MM.1S (cell line): ENCODE measurements around the gene INTS11.

Experiments
- DNase-seq: peaks from one replicate; pipeline ENCODE4 v3.0.0-alpha.2; 2015
- H2AFZ ChIP-seq: fragments of 300-600 bp; sonication (generic); 2 replicates; pipeline ENCODE4 v1.6.0; 2016; ENCODE audit warnings: antibody characterized with exemption, low read length
- H3F3A ChIP-seq: fragments of 300-600 bp; sonication (generic); 2 replicates; pipeline ENCODE4 v1.6.1; 2016; ENCODE audit warnings: mild to moderate bottlenecking, antibody characterized with exemption, low read length, moderate library complexity, mixed read lengths; ENCODE audit not compliant: insufficient read depth
- H3K27ac ChIP-seq: fragments of 300-600 bp; sonication (generic); 2 replicates; pipeline ENCODE4 v1.5.1; 2016; ENCODE audit warnings: mild to moderate bottlenecking, low read length
- H3K27me3 ChIP-seq: fragments of 300-600 bp; sonication (generic); replicated peaks from 2 replicates; pipeline ENCODE4 v1.6.0; 2016; ENCODE audit warnings: low read length; ENCODE audit not compliant: insufficient read depth
- H3K36me3 ChIP-seq: fragments of 300-600 bp; sonication (generic); replicated peaks from 2 replicates; pipeline ENCODE4 v1.6.1; 2016; ENCODE audit warnings: mild to moderate bottlenecking, low read length, mixed read lengths; ENCODE audit not compliant: insufficient read depth
- H3K4me1 ChIP-seq: fragments of 300-600 bp; sonication (generic); 2 replicates; pipeline ENCODE4 v1.6.1; 2016; ENCODE audit warnings: low read length, mixed read lengths
- H3K4me2 ChIP-seq: fragments of 300-600 bp; sonication (generic); 2 replicates; pipeline ENCODE4 v1.6.0; 2016; ENCODE audit warnings: low read depth, low read length
- H3K4me3 ChIP-seq: fragments of 300-600 bp; sonication (generic); 2 replicates; pipeline ENCODE4 v1.5.1; 2016; ENCODE audit warnings: low read length, mixed read lengths
- H3K79me2 ChIP-seq: fragments of 300-600 bp; sonication (generic); 2 replicates; pipeline ENCODE4 v1.6.1; 2016; ENCODE audit warnings: mixed run types, low read length, mixed read lengths
- H3K9ac ChIP-seq: fragments of 300-600 bp; sonication (generic); 2 replicates; pipeline ENCODE4 v1.6.1; 2016; ENCODE audit warnings: low read length, mixed read lengths
- H3K9me2 ChIP-seq: fragments of 300-600 bp; sonication (generic); replicated peaks from 2 replicates; pipeline ENCODE4 v1.6.1; 2016; ENCODE audit warnings: mild to moderate bottlenecking, low read length, mixed read lengths; ENCODE audit not compliant: insufficient read depth
- H3K9me3 ChIP-seq: fragments of 300-600 bp; sonication (generic); replicated peaks from 2 replicates; pipeline ENCODE4 v1.6.1; 2016; ENCODE audit warnings: mild to moderate bottlenecking, low read length, mixed read lengths; ENCODE audit not compliant: insufficient read depth
- H4K20me1 ChIP-seq: fragments of 300-600 bp; sonication (generic); 2 replicates; pipeline ENCODE4 v1.6.1; 2016; ENCODE audit warnings: mild to moderate bottlenecking, low read length, moderate library complexity, mixed read lengths; ENCODE audit not compliant: insufficient read depth
- EZH2 ChIP-seq: fragments of 300-600 bp; sonication (generic); optimal IDR thresholded peaks from 2 replicates; pipeline ENCODE3; 2017; ENCODE audit warnings: low read depth, mild to moderate bottlenecking, antibody characterized with exemption, low read length, mixed read lengths
- EZH2phosphoT487 ChIP-seq: fragments of 300-600 bp; sonication (generic); IDR thresholded peaks from 2 replicates; pipeline ENCODE4 v1.6.1; 2018; ENCODE audit warnings: antibody characterized with exemption, low read length
- TF ChIP-seq, protein P1 (sequence below): fragments of 300-600 bp; sonication (generic); IDR thresholded peaks from 2 replicates; pipeline ENCODE4 v1.5.1; 2016; ENCODE audit warnings: antibody characterized with exemption, low read length, mixed read lengths

Gene INTS11

DNA sequence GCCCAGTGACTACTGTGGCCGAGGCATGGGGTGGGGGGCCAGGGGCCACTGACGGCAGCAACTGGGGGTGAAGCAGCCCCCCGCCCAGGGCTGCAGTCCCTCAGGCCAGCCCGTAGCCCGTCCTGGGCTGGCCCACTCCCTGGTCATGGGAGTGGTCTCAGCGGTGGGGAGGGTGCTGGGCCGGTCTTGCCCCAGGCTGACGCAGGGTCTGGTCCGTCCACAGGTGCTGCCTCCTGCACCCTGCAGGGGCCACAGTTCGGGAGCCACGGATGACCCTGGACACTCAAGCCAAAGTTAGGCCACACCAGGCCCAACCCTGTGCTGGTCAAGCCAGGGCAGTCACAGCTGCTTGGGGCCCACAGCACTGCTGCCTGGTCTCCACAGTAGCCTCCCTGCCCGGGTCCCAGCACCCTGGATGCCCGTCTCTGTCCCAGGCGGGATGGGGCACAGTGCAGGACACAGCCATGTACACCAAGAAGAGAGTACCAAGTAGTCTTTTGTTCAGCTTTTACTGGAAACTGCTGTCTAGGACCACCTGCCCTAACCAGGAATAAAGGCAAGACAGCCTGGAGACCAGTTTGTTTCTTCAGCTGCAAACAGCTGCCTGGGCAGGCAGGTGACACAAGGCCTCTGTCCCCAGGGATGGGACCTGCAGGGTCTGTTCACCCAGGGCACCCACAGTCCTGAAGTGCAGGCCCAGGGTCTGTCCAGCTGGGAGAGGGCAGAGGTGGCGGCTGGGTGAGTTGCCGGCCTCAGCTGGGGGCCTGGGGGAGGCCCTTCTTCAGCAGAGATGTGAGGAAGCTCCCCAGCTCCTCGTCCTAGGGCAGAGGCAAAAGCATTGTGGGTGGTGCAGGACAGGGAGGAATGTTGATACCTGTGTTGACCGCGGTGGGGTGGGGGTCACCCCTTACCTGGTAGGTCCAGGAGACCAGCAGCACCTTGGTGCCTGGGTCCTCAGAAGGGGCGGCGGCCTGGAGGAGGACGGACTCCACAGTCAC is 13.1 kb downstream of the INTS11 start:
- H3K4me1 ChIP-seq, result peaks cover 7% of the 10 kb centered on the region

DNA sequence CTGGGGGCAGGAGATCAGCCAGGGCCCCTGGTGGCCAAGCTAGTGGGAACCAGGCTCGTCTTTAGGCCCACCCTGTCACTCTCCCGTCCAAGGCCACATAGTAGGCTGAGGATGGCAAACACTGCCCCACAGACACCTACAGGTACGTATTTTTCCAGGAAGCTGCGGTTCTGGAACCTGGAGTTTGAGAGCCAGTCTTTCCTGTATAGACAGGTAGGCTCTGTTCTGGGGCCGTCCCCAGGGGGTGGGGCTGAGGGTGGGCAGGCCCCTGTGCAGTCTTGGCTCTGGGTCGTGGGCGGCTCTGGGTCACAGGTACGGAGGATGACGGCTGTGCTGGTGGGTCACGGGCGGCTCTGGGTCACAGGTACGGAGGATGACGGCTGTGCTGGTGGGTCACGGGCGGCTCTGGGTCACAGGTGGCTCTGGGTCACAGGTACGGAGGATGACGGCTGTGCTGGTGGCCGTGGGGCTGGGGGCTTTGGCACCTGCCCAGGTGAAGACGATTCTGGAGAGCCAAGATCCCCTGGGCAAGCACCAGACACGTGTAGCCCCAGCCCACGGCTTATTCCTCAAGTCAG is 13.9 kb downstream of the INTS11 start:
- H3K9ac ChIP-seq, result no peak overlapping the region
- H3K4me1 ChIP-seq, result peaks cover 10% of the 10 kb centered on the region
- H3K4me3 ChIP-seq, result no peak overlapping the region
- DNase-seq, result no peak
- peaks cover 59% of the 10 kb centered on the region for H3K79me2 ChIP-seq
- no peaks in the 10 kb centered on the region for H3K9me2 ChIP-seq
- peak overlapping the region; percentile 97; the same call in 1 of the 2 replicates for H3K4me2 ChIP-seq
- no peak overlapping the region for H2AFZ ChIP-seq
- TF ChIP-seq EZH2, result no peak
- TF ChIP-seq, protein P1, sequence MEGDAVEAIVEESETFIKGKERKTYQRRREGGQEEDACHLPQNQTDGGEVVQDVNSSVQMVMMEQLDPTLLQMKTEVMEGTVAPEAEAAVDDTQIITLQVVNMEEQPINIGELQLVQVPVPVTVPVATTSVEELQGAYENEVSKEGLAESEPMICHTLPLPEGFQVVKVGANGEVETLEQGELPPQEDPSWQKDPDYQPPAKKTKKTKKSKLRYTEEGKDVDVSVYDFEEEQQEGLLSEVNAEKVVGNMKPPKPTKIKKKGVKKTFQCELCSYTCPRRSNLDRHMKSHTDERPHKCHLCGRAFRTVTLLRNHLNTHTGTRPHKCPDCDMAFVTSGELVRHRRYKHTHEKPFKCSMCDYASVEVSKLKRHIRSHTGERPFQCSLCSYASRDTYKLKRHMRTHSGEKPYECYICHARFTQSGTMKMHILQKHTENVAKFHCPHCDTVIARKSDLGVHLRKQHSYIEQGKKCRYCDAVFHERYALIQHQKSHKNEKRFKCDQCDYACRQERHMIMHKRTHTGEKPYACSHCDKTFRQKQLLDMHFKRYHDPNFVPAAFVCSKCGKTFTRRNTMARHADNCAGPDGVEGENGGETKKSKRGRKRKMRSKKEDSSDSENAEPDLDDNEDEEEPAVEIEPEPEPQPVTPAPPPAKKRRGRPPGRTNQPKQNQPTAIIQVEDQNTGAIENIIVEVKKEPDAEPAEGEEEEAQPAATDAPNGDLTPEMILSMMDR, result no peak
- TF ChIP-seq EZH2phosphoT487, result no peak
- H3K27me3 ChIP-seq, result no peaks in the 10 kb centered on the region
- 0 out of 2 replicates have a peak, but pooled peaks cover 2% of the 10 kb centered on the region for H3K36me3 ChIP-seq
- no peaks in the 10 kb centered on the region for H4K20me1 ChIP-seq
- H3K9me3 ChIP-seq, result no peaks in the 10 kb centered on the region
- peaks cover 3% of the 10 kb centered on the region; the same call in 1 of the 2 replicates for H3F3A ChIP-seq
- no peak overlapping the region for H3K27ac ChIP-seq

More for the DNA sequence above, 13.1 kb downstream of the INTS11 start:
- no peaks in the 10 kb centered on the region for H4K20me1 ChIP-seq
- no peak overlapping the region for H2AFZ ChIP-seq
- no peaks in the 10 kb centered on the region for H3K9me2 ChIP-seq
- 0 out of 2 replicates have a peak, but pooled peaks cover 2% of the 10 kb centered on the region for H3K36me3 ChIP-seq
- H3K4me3 ChIP-seq, result no peak overlapping the region
- H3K79me2 ChIP-seq, result peaks cover 52% of the 10 kb centered on the region
- no peak overlapping the region for H3K9ac ChIP-seq
- H3K9me3 ChIP-seq, result no peaks in the 10 kb centered on the region
- no peak for DNase-seq
- no peak overlapping the region for H3K4me2 ChIP-seq
- H3K27ac ChIP-seq, result no peak overlapping the region
- TF ChIP-seq, protein P1, result no peak
- TF ChIP-seq EZH2, result no peak
- TF ChIP-seq EZH2phosphoT487, result no peak
- no peaks in the 10 kb centered on the region for H3K27me3 ChIP-seq
- H3F3A ChIP-seq, result peaks cover 3% of the 10 kb centered on the region; the same call in 1 of the 2 replicates

DNA sequence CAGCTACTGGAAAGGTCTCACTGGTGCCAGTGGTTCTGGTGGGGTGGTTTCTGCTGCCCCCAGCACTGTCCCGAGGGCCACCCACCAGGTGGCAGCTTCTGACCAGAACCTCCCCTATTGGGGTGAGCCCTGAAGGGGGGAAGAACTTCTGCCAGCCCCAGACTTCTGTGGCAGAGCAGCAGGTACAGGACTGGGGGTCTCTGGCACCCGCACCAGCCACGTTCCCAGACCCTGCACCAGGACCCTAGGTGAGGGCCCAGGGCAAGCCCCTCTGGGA is 14.4 kb downstream of the INTS11 start:
- H3K79me2 ChIP-seq, result peaks cover 63% of the 10 kb centered on the region
- peaks cover 10% of the 10 kb centered on the region for H3K4me1 ChIP-seq
- peaks cover 3% of the 10 kb centered on the region; the same call in 1 of the 2 replicates for H3F3A ChIP-seq
- H3K9ac ChIP-seq, result no peak overlapping the region
- 0 out of 2 replicates have a peak, but pooled peaks cover 2% of the 10 kb centered on the region for H3K36me3 ChIP-seq
- no peaks in the 10 kb centered on the region for H4K20me1 ChIP-seq
- no peak overlapping the region for H3K4me3 ChIP-seq
- H2AFZ ChIP-seq, result no peak overlapping the region
- no peak overlapping the region for H3K27ac ChIP-seq
- H3K4me2 ChIP-seq, result peak overlapping the region; percentile 97; the same call in 1 of the 2 replicates
- H3K9me2 ChIP-seq, result no peaks in the 10 kb centered on the region
- no peak for DNase-seq
- TF ChIP-seq, protein P1, result no peak
- TF ChIP-seq EZH2phosphoT487 (no peak), EZH2 (no peak)
- no peaks in the 10 kb centered on the region for H3K9me3 ChIP-seq
- no peaks in the 10 kb centered on the region for H3K27me3 ChIP-seq
